ENCODE results near the gene SAXO1. TPM values are rescaled to one million over a fixed set of nuclear protein-coding genes. Genes with fewer than 3 reads are reported as not detected.
"Not testable (repeated sequence)": the region's sequence is repeated elsewhere in the genome, so short reads cannot be mapped to it uniquely, and the experiment has no call there.

SAXO1 gene
- total RNA-seq: under 0.01 TPM

DNA sequence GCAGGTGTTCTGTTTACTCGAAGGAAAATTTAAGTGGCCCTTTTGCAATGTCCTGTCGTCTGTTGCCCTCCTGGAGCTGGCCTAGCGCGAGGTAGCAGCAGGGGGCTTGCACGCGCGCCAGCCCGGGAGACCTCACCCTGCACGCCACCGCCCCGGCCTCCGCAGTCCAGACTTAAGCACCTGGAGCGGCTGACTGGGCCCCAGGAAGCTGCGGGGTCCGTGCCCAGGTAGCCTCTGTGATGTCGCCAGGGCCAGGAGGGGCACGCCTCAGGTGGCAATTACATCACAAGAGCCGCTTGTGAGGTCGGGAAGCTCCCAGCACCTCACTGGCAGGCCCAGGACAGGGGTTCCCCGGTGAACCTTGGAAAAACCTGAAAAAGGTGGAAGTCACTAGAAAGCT lies at the start of gene SAXO1:
Gene SAXO1, minus strand, starts transcription at position 195 of the 400 bp plus-strand sequence. CDS start 301 bp downstream, outside the sequence.
- no peak for DNase-seq (ENCODE audit: low read depth in 2 of 3, low spot score in 2 of 3)

DNA sequence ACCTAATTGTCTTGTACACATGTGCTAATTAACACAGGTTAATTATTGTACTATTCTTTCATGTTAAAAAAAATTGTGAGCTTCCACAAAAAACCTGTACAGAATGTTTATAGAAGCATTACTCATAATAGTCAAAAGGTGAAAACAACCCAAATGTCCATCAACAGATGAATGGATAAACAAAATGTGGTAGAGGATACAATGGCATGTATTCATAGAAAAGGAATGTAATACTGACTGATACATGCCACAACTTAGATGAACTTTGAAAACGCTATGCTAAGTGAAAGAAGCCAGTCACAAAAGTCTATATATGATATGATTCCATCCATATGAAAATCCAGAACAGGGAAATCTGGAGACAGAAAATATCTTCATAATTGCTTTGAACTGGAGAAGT lies 41.8 kb upstream of the SAXO1 start:
- DNase-seq (ENCODE audit: low read depth in 2 of 3, low spot score in 2 of 3): no peak

- no peak for DNase-seq (ENCODE audit: low read depth in 2 of 3, low spot score in 2 of 3)
These were observed 41.2 kb upstream of the SAXO1 start for GRCh38 chr9:19074229-19074628.

DNA sequence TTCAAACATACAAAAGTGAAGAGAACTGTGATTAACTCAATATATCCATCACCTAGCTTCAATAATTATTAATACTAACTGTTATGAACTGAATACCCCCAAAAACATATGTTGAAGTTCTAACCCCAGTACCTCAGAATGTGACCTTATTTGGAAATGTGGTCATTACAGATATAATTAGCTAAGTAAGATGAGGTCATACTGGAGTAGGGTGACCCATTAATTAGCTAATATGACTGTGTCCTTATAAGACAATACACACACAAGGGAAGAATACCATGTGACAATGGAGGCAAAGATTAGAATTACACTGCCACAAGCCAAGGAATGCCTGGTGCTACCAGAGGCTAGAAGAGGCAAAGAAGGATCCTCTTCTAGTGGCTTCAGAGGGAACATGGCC lies 24.0 kb upstream of the SAXO1 start:
- DNase-seq (ENCODE audit: low read depth in 2 of 3, low spot score in 2 of 3): no peak

GRCh38 chr9:19050637-19051591 lies 17.9 kb upstream of the SAXO1 start:
- no peak for DNase-seq (ENCODE audit: low read depth in 2 of 3, low spot score in 2 of 3)

- peak in 2 of 3 donors; percentile 17 to 23 for DNase-seq (ENCODE audit: low read depth in 2 of 3, low spot score in 2 of 3)
These were observed 17.1 kb upstream of the SAXO1 start for GRCh38 chr9:19049917-19050636.

- DNase-seq (ENCODE audit: low read depth in 2 of 3, low spot score in 2 of 3): peak; percentile 90 to 98 (median 96)
These were observed 16.2 kb upstream of the SAXO1 start, which contains the start of gene RRAGA for GRCh38 chr9:19048966-19049916. TSS of gene RRAGA (plus strand) at chr9:19049427. CDS start at chr9:19049660, 233 bp downstream.

DNA sequence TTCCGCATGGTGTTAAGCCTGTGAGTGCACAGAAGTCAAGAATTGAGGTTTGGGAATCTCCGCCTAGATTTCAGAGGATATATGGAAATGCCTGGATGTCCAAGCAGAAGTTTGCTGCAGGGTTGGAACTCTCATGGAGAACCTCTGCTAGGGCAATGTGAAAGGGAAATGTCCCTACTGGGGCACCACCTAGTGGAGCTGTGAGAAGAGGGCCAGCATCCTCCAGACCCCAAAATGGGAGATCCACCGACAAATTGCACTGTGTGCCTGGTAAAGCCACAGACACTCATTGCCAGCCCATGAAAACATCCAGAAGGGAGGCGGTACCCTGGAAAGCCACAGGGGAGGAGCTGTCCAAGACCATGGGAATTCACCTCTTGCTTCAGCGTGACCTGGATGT lies 3.6 kb upstream of the SAXO1 start:
- DNase-seq (ENCODE audit: low read depth in 2 of 3, low spot score in 2 of 3): no peak

- no peak for DNase-seq (ENCODE audit: low read depth in 2 of 3, low spot score in 2 of 3)
These were observed 603 bp downstream of the SAXO1 start for GRCh38 chr9:19032406-19032805.

GRCh38 chr9:19030899-19031298 lies 2.1 kb downstream of the SAXO1 start:
- no peak for DNase-seq (ENCODE audit: low read depth in 2 of 3, low spot score in 2 of 3)

- peak in 2 of 3 donors; percentile 26 to 55 for DNase-seq (ENCODE audit: low read depth in 2 of 3, low spot score in 2 of 3)
These were observed 4.1 kb downstream of the SAXO1 start for GRCh38 chr9:19028835-19029451.

GRCh38 chr9:19027825-19028224 lies 5.2 kb downstream of the SAXO1 start:
- no peak for DNase-seq (ENCODE audit: low read depth in 2 of 3, low spot score in 2 of 3)

DNA sequence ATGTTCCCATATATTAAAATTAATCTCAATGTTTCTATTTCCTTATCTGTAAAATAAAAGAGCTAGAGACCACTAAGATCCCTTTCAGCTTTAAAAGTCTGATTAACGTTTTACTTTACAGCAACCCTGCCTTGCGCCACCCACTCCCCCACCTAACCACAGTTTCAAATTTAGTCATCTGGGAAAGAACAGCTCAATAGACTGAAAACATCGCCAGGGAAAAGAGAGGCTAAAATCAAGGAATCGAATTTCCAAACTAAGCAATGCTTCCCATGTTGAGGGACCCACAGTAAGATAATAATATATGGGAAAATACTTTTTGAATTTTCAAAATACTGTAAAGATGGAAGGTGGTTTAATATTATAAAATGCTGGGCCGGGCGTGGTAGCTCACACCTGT lies 6.6 kb downstream of the SAXO1 start:
- DNase-seq (ENCODE audit: low read depth in 2 of 3, low spot score in 2 of 3): no peak

DNA sequence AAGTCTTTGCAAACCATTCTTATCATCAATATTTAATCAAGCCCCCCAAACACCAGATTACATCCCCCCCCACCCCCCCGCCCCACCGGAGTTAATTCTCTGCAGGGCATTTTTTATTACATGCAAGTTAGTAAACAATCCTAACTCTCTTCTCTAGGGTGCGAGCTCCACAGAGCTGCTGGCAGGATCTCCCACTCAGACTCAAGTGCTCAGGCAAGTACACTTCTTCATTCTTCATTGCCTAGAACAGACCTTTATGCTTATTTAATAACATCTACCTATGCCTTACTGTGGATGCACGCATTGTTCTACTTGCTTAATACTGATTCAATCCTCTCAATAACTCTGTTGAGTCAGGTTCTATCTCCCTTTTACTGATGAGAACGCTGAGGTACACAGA lies 9.9 kb downstream of the SAXO1 start:
- DNase-seq (ENCODE audit: low read depth in 2 of 3, low spot score in 2 of 3): no peak

- DNase-seq (ENCODE audit: low read depth in 2 of 3, low spot score in 2 of 3): no peak
These were observed 10.8 kb downstream of the SAXO1 start for GRCh38 chr9:19022206-19022605.

DNA sequence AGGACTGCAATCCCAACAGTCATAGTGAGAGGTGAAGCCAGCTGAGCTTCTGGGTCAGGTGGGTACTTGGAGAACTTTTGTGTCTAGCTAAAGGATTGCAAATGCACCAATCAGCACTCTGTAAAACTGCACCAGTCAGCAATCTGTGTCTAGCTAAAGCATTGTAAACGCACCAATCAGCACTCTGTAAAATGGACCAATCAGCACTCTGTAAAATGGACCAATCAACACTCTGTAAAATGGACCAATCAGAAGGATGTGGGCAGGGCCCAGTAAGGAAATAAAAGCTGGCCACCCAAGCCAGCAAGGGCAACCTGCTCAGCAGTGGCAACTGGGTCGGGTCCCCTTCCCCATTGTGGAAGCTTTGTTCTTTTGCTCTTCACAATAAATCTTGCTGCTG lies 11.4 kb downstream of the SAXO1 start:
- DNase-seq (ENCODE audit: low read depth in 2 of 3, low spot score in 2 of 3): not testable (repeated sequence)

DNA sequence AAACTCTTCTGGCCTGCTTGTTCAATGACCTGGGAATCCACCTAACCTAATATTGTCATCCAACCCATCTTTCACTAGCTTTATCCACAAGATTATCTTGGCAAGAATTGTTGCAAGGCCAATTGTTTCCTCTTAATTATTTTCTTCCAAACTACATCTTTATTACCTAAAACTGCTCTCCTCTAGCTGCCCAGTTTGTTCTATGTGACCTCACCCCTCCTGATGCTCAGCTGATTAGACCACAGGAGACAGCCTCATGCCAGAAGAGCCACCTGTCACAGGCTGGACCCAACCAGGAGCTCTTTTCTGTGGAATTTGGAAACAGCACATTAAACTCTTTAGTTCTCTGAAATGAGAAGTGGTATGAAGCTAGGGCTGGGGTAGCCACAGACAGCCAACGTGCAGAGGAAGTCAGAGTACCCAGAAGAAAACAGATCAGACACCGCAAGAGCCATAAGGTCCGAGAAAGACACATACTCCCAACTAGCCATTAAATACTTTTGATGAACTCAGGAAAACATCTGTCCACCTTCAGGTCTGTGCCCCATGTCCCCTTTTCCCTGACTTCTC lies 12.0 kb downstream of the SAXO1 start:
- DNase-seq (ENCODE audit: low read depth in 2 of 3, low spot score in 2 of 3): peak in 1 of 3 donors; percentile 44

GRCh38 chr9:19018201-19018600 lies 14.8 kb downstream of the SAXO1 start:
- peak in 1 of 3 donors; percentile 19 for DNase-seq (ENCODE audit: low read depth in 2 of 3, low spot score in 2 of 3)

DNA sequence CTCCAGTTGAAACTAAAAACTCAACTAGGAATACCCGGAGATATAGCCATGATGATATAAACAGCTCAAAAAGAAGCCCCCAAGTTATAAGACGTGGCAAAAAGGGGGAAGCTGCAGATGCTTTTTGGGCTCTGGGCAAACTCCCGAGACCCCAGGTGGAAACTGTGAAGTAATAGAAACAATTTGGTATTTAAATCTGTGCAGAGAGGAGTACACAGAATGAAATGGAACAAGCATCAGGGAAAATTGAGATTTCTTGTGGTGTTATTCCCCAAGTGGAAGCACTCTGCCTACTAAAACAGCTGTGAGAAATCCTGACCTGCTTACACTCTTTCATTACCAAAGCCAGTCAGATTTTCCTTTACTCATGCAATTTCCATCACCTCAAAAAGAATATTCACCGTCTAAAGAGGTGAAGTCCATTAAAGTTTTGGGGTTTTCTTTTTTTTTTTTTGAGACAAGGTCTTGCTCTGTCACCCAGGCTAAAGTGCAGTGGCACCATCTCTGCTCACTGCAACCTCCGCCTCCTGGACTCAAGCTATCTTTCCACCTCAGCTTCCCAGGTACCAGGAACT lies 23.5 kb downstream of the SAXO1 start:
- DNase-seq (ENCODE audit: low read depth in 2 of 3, low spot score in 2 of 3): no peak
